Measurements from ENCODE around the gene ALPP. TPM values are rescaled to one million over a fixed set of nuclear protein-coding genes. Genes with fewer than 3 reads are reported as not detected.
"Not testable (repeated sequence)": the region's sequence is repeated elsewhere in the genome, so short reads cannot be mapped to it uniquely, and the experiment has no call there.

Gene ALPP
- total and polyA plus RNA-seq, 3 donors from 2014 or later = 0.25 to 0.87 TPM; not detected in 1

DNA sequence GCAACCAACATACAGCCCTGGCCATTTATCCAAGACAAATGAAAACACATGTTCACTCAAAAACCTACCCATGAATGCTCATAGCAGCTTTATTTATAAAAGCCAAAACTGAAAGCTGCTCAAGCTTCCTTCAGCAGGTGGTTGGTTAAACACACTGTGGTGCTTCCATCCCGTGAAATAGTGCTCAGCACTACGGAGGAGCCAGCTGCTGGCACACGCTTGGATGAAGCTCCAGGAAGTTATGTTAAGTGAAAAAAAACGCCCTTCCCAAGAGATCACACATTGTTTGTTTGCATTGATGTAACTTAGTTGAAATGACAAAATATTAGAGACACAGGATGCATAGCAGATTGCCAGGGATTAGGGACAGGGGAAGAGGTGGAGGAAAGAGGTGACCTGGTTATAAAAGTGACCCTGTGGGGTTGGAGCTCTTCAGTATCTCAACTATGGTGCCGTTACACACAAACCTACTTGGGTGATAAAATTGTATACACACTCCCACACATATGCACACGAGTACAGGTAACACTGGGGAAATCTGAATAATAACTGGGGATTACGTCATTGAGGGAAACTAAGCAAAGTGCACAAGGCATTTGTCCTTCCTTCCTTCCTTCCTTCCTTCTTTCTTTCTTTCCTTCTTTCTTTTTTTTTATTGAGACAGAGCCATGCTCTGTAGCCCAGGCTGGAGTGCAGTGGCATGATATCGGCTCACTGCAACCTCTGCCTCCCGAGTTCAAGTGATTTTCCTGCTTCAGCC, 21.9 kb downstream of the ALPP start:
- no peaks in the 10 kb centered on the region for H3K27me3 ChIP-seq
- no peaks in the 10 kb centered on the region for H3K36me3 ChIP-seq (ENCODE audit: low read depth, missing control alignments)
- no peaks in the 10 kb centered on the region for H3K4me1 ChIP-seq
- no peak overlapping the region for H3K27ac ChIP-seq
- intact Hi-C loops (cut with DNase I; ENCODE audit: low total_unique reads) = no loop called here
- DNase-seq = no peak
- TF ChIP-seq, protein P1, sequence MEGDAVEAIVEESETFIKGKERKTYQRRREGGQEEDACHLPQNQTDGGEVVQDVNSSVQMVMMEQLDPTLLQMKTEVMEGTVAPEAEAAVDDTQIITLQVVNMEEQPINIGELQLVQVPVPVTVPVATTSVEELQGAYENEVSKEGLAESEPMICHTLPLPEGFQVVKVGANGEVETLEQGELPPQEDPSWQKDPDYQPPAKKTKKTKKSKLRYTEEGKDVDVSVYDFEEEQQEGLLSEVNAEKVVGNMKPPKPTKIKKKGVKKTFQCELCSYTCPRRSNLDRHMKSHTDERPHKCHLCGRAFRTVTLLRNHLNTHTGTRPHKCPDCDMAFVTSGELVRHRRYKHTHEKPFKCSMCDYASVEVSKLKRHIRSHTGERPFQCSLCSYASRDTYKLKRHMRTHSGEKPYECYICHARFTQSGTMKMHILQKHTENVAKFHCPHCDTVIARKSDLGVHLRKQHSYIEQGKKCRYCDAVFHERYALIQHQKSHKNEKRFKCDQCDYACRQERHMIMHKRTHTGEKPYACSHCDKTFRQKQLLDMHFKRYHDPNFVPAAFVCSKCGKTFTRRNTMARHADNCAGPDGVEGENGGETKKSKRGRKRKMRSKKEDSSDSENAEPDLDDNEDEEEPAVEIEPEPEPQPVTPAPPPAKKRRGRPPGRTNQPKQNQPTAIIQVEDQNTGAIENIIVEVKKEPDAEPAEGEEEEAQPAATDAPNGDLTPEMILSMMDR (IDR thresholded peaks at IDR 0.05) = no peak
- no peak for TF ChIP-seq POLR2A (IDR thresholded peaks at IDR 0.05)
- no peak overlapping the region for H3K4me3 ChIP-seq
- no peaks in the 10 kb centered on the region for H3K9me3 ChIP-seq
- WGBS, 2 donors = 66 to 70% methylated on average over 9 of the region's 9 CpGs

DNA sequence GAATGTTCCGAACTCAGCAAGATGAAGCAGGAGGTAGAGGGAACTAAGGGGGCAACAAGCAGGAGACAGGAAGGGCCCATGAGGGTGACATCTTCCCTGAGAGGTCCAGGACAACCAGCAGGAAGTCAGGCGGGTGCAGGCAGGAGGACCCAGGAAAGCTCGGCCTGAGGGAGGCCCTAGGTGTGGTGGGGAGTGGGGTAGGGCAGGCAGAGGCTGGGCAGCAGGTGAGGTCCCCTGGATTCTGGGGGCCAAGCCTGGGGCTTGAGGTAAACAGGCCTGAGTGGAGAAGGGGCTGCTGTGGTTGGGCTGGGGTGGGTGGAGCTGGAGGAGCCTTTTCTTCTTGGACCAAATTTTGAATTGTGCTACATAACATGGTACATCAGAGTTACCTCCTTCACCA, 24.0 kb downstream of the ALPP start:
- TF ChIP-seq, protein P1 (IDR thresholded peaks at IDR 0.05) = no peak
- no peak for TF ChIP-seq POLR2A (IDR thresholded peaks at IDR 0.05)
- H3K4me1 ChIP-seq = no peaks in the 10 kb centered on the region
- DNase-seq = no peak
- H3K27me3 ChIP-seq = no peaks in the 10 kb centered on the region
- no peak overlapping the region for H3K4me3 ChIP-seq
- H3K9me3 ChIP-seq = no peaks in the 10 kb centered on the region
- intact Hi-C loops (cut with DNase I; ENCODE audit: low total_unique reads) = no loop called here
- H3K27ac ChIP-seq = no peak overlapping the region
- H3K36me3 ChIP-seq (ENCODE audit: low read depth, missing control alignments) = no peaks in the 10 kb centered on the region
- 88 to 91% methylated on average over 3 of the region's 3 CpGs for WGBS, 2 donors

- H3K4me3 ChIP-seq = no peak overlapping the region
- no peaks in the 10 kb centered on the region for H3K27me3 ChIP-seq
- no peaks in the 10 kb centered on the region for H3K36me3 ChIP-seq (ENCODE audit: low read depth, missing control alignments)
- no peak overlapping the region for H3K27ac ChIP-seq
- 90 to 93% methylated on average over 11 of the region's 11 CpGs for WGBS, 2 donors
- DNase-seq = no peak
- H3K9me3 ChIP-seq = no peaks in the 10 kb centered on the region
- H3K4me1 ChIP-seq = no peaks in the 10 kb centered on the region
- TF ChIP-seq POLR2A (IDR thresholded peaks at IDR 0.05) = no peak
- TF ChIP-seq, protein P1 (IDR thresholded peaks at IDR 0.05) = no peak
- intact Hi-C loops (cut with DNase I; ENCODE audit: low total_unique reads) = no loop called here
Measured at GRCh38 chr2:232405943-232406510, 27.5 kb downstream of the ALPP start.

DNA sequence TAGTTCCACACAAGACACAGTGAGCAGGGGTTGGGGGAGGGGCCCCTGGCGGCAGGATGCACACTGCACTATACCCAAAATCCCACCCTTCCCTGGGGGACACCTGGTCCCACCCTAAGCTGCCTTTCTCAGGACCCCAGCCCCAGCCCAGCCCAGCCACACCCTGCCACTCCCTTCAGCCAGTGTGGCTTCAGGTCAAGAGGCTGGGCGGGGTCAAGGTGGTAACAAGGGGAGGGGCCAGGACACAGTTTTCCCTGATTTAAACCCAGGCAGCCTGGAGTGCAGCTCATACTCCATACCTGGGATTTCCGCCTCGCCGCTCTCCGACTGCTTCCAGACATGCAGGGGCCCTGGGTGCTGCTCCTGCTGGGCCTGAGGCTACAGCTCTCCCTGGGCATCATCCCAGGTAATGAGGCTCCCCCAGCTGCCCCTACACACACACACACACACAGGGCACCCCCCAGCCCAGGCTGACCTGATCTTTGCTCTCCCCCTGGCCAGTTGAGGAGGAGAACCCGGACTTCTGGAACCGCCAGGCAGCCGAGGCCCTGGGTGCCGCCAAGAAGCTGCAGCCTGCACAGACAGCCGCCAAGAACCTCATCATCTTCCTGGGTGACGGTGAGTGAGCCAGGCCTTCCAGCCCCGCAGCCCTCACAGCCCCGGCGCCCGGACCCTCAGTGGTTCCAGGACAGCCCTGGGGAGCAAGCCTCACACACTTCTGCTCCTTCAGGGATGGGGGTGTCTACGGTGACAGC, 28.2 kb downstream of the ALPP start, which contains the start of gene ALPG:
Gene ALPG (plus strand): TSS at position 289 of the 755 bp plus-strand sequence. CDS start 51 bp downstream, at position 340.
- Histone ChIP-seq H3K9me3 (no peaks in the 10 kb centered on the region), H3K27ac (no peak within 1 kb of the TSS), H3K4me1 (no peaks in the 10 kb centered on the region), H3K36me3 (ENCODE audit: low read depth, missing control alignments) (no peaks in the 10 kb centered on the region), H3K4me3 (no peak within 1 kb of the TSS), H3K27me3 (no peaks in the 10 kb centered on the region)
- intact Hi-C loops (cut with DNase I; ENCODE audit: low total_unique reads) = no loop called here
- 91 to 93% methylated on average over 8 to 17 of the region's 17 CpGs for WGBS, 2 donors
- DNase-seq = no peak
- TF ChIP-seq, protein P1 (IDR thresholded peaks at IDR 0.05) = no peak
- no peak for TF ChIP-seq POLR2A (IDR thresholded peaks at IDR 0.05)

DNA sequence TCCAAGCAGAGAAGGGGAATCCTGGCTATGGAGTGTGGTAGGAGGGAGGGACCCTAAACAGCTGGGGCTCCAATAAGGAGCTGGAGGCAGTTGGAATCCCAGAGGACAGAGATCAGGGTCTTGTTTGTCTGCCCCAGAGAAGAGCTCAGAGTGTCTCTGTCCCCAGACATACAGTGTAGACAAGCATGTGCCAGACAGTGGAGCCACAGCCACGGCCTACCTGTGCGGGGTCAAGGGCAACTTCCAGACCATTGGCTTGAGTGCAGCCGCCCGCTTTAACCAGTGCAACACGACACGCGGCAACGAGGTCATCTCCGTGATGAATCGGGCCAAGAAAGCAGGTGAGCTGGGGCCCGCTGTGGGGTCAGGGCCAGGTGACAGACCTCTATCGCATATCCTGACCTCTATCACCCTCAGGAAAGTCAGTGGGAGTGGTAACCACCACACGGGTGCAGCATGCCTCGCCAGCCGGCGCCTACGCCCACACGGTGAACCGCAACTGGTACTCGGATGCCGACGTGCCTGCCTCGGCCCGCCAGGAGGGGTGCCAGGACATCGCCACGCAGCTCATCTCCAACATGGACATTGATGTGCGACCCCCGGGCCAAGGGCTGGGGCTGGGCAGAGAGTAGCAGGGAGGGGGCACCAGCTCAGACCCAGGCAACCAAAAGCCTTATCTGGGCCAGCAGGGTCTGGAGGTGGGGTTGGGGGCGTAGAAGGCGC, 29.0 kb downstream of the ALPP start:
- H3K36me3 ChIP-seq (ENCODE audit: low read depth, missing control alignments); intact Hi-C loops (cut with DNase I; ENCODE audit: low total_unique reads); H3K4me3 ChIP-seq; H3K27ac ChIP-seq; H3K9me3 ChIP-seq; H3K27me3 ChIP-seq; H3K4me1 ChIP-seq; DNase-seq: not testable (repeated sequence)
- 89 to 92% methylated on average over 24 to 30 of the region's 30 CpGs for WGBS, 2 donors

GRCh38 chr2:232408269-232408668, 29.7 kb downstream of the ALPP start:
- H3K9me3 ChIP-seq; H3K4me3 ChIP-seq; H3K36me3 ChIP-seq (ENCODE audit: low read depth, missing control alignments); H3K27ac ChIP-seq; H3K27me3 ChIP-seq; H3K4me1 ChIP-seq; DNase-seq; intact Hi-C loops (cut with DNase I; ENCODE audit: low total_unique reads): not testable (repeated sequence)
- 71 to 94% methylated on average over 1 to 10 of the region's 10 CpGs for WGBS, 2 donors

DNA sequence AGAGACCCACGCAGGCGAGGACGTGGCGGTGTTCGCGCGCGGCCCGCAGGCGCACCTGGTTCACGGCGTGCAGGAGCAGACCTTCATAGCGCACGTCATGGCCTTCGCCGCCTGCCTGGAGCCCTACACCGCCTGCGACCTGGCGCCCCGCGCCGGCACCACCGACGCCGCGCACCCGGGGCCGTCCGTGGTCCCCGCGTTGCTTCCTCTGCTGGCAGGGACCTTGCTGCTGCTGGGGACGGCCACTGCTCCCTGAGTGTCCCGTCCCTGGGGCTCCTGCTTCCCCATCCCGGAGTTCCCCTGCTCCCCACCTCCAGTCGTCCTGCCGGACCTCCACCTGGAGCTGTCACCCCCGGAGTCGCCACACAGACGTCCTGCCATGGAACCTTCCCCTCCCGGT, 31.1 kb downstream of the ALPP start:
- WGBS, 2 donors = 21 to 67% methylated on average over 9 to 37 of the region's 40 CpGs
- H3K4me3 ChIP-seq = not testable (repeated sequence)

More for the DNA sequence above, 31.1 kb downstream of the ALPP start:
- H3K4me1 ChIP-seq; H3K27ac ChIP-seq; H3K36me3 ChIP-seq (ENCODE audit: low read depth, missing control alignments); H3K27me3 ChIP-seq; DNase-seq; H3K9me3 ChIP-seq; intact Hi-C loops (cut with DNase I; ENCODE audit: low total_unique reads): not testable (repeated sequence)

All from testis (tissue), 3 donors.